Skeletal muscle tissue (tissue), 4 donors: ENCODE measurements around the gene INAFM1. TPM values are rescaled to one million over a fixed set of nuclear protein-coding genes. Genes with fewer than 3 reads are reported as not detected.

Experiments used
- H3K27ac ChIP-seq: one replicate; pipeline ENCODE4 v1.7.0; 2013; ENCODE audit warnings: mild to moderate bottlenecking, low read depth, low read length, inconsistent platforms
- H3K27me3 ChIP-seq, 3 donors: one replicate each; pipeline ENCODE4 v1.7.0; 2013; ENCODE audit warnings: low read length in 3 of 3; ENCODE audit not compliant: control insufficient read depth in 3 of 3, insufficient read depth in 3 of 3
- H3K36me3 ChIP-seq, 3 donors: one replicate each; pipeline ENCODE4 v1.7.0; 2013; ENCODE audit warnings: low read length in 3 of 3; ENCODE audit not compliant: control insufficient read depth in 3 of 3, insufficient read depth in 3 of 3
- H3K4me1 ChIP-seq, 3 donors: one replicate each; pipeline ENCODE4 v1.7.0; 2013; ENCODE audit warnings: low read length in 3 of 3, mild to moderate bottlenecking in 3 of 3; ENCODE audit not compliant: control insufficient read depth in 3 of 3, insufficient read depth in 3 of 3
- H3K4me3 ChIP-seq, 3 donors: one replicate each; pipeline ENCODE4 v1.7.0; 2013; ENCODE audit warnings: low read length in 3 of 3
- H3K9ac ChIP-seq, 3 donors: one replicate each; pipeline ENCODE4 v1.7.0; 2013; ENCODE audit warnings: low read length in 3 of 3, mild to moderate bottlenecking in 3 of 3, moderate library complexity in 2 of 3, low read depth in 1 of 3
- H3K9me3 ChIP-seq, 3 donors: one replicate each; pipeline ENCODE4 v1.7.0; 2013; ENCODE audit warnings: low read length in 3 of 3; ENCODE audit not compliant: control insufficient read depth in 3 of 3
- total RNA-seq: library from RNA; depleted of rRNA; stranded (reverse); fragments of >200 nt; gene quantifications from one replicate; pipeline ENCODE4 v1.2.3, GENCODE V29; 2014
- donor health status: Osteomylitis.

INAFM1 gene
- total RNA-seq, 1 donor from 2014 or later, result 1.6 TPM

DNA sequence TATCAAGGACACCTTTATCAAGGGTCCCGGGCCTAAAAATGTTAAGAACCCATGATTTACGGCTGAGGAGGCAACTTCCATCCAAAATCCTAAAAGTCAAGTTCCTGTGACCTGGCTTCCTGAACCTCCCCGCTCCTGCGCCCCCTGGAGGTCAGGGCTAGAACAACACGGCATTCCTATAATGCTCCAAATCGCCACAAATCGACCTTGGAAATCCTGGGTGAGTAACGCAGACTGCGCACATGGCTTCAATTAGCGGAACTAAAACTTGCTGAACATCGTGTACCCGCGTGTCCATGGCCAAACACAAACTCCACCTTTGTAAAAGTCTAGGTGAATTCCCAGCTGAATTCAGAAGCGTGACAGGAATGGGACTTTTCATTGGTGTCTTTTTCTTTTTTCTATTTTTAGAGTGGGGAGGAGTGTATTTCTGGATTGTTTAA is 30.6 kb downstream of the INAFM1 start:
- Histone ChIP-seq H3K4me3 (peak overlapping the region in 2 of 3 donors; percentile 40 to 49), H3K4me1 (peaks cover 0 to 3% (median 3%) of the 10 kb centered on the region in 3 donors), H3K9ac (peak overlapping the region in 2 of 3 donors; percentile 22 to 41), H3K9me3 (no peaks in the 10 kb centered on the region), H3K27me3 (peaks cover 0 to 8% (median 0%) of the 10 kb centered on the region in 3 donors), H3K27ac (no peak overlapping the region), H3K36me3 (no peaks in the 10 kb centered on the region)

GRCh38 chr19:47306303-47306702 is 31.6 kb downstream of the INAFM1 start:
- H3K27me3 ChIP-seq, result peaks cover 3 to 17% (median 4%) of the 10 kb centered on the region in 3 donors
- H3K9me3 ChIP-seq, result no peaks in the 10 kb centered on the region
- H3K36me3 ChIP-seq, result no peaks in the 10 kb centered on the region

GRCh38 chr19:47309038-47309437 is 34.4 kb downstream of the INAFM1 start:
- Histone ChIP-seq H3K27ac (no peak overlapping the region), H3K4me3 (no peak overlapping the region), H3K9me3 (no peaks in the 10 kb centered on the region)

More at GRCh38 chr19:47306303-47306702, 31.6 kb downstream of the INAFM1 start:
- Histone ChIP-seq H3K4me3 (no peak overlapping the region), H3K9ac (no peak overlapping the region), H3K27ac (no peak overlapping the region), H3K4me1 (peaks cover 0 to 3% (median 3%) of the 10 kb centered on the region in 3 donors)

GRCh38 chr19:47309608-47310007 is 34.9 kb downstream of the INAFM1 start, which contains the start of gene C5AR1:
TSS of gene C5AR1 (plus strand) at chr19:47309861. CDS start at chr19:47309896, 35 bp downstream.
- no peak within 1 kb of the TSS for H3K27ac ChIP-seq
- peaks cover 3 to 28% (median 4%) of the 10 kb centered on the region in 3 donors for H3K27me3 ChIP-seq
- H3K4me1 ChIP-seq, result peaks cover 0 to 3% (median 3%) of the 10 kb centered on the region in 3 donors
- no peaks in the 10 kb centered on the region for H3K9me3 ChIP-seq
- no peaks in the 10 kb centered on the region for H3K36me3 ChIP-seq
- H3K9ac ChIP-seq, result peak within 1 kb of the TSS in 1 of 3 donors; percentile 23
- peak within 1 kb of the TSS in 2 of 3 donors; percentile 2 to 5 for H3K4me3 ChIP-seq

More at GRCh38 chr19:47309038-47309437, 34.4 kb downstream of the INAFM1 start:
- Histone ChIP-seq H3K9ac (no peak overlapping the region), H3K4me1 (peaks cover 0 to 3% (median 3%) of the 10 kb centered on the region in 3 donors), H3K27me3 (peaks cover 3 to 28% (median 4%) of the 10 kb centered on the region in 3 donors), H3K36me3 (no peaks in the 10 kb centered on the region)

GRCh38 chr19:47310323-47310722 is 35.6 kb downstream of the INAFM1 start:
- H3K9ac ChIP-seq, result no peak overlapping the region
- peaks cover 0 to 2% (median 2%) of the 10 kb centered on the region in 3 donors for H3K4me1 ChIP-seq
- H3K36me3 ChIP-seq, result no peaks in the 10 kb centered on the region
- peaks cover 5 to 34% (median 9%) of the 10 kb centered on the region in 3 donors for H3K27me3 ChIP-seq
- H3K27ac ChIP-seq, result no peak overlapping the region
- no peaks in the 10 kb centered on the region for H3K9me3 ChIP-seq
- peak overlapping the region in 1 of 3 donors; percentile 2 for H3K4me3 ChIP-seq

DNA sequence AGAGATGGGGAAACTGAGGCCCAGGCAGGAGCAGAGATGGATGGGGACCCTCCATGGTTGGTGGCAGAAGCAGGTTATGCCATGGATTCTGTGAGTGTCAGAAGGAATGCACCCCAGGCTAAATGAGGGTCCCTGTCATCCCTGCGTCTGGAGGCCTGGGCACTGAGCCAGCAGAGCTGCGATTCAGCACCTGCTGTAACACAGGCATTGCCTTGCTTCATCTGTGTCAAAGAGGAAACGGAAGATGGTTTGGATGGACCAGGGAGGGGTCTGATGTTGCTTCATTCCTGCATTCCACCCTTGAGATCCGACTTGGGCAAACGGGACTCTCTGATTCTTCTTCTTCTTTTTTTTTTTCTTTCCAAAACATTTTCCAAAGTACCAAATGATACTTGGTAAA is 36.1 kb downstream of the INAFM1 start:
- H3K9ac ChIP-seq, result peak overlapping the region in 1 of 3 donors; percentile 23
- H3K4me1 ChIP-seq, result no peaks in the 10 kb centered on the region
- no peaks in the 10 kb centered on the region for H3K9me3 ChIP-seq
- no peak overlapping the region for H3K27ac ChIP-seq
- no peaks in the 10 kb centered on the region for H3K36me3 ChIP-seq
- peak overlapping the region in 1 of 3 donors; percentile 2 for H3K4me3 ChIP-seq
- peaks cover 7 to 35% (median 9%) of the 10 kb centered on the region in 3 donors for H3K27me3 ChIP-seq

DNA sequence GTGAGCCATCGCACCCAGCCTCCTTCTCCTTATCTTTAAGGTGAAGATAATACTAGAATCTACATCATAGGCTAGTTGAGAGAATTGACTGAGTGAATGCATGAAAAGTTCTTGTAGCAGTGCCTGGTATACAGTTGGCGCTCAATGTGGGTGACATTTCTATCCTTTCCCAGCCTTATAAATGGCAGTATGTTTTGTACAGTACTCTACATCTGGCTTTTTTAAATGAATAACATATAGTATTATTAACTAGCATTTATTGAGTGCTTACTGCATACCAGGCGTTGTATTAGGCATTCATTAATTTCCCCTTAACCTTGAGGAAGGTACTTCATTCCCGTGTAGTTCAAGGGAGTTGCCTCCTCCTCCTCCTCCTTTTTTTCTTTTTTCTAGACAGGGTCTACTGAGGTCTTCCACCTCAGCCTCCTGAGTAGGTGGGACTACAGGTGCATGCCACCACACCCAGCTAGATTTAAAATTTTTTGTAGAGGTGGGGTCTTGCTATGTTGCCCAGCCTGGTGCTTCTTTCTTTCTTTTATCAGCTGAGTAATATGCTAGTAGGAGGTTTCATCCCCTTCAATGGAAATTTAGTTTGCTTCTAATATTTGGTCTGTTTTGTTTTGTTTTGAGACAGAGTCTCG is 37.8 kb downstream of the INAFM1 start:
- Histone ChIP-seq H3K9me3 (no peaks in the 10 kb centered on the region), H3K9ac (no peak overlapping the region), H3K4me3 (no peak overlapping the region), H3K27ac (no peak overlapping the region), H3K4me1 (no peaks in the 10 kb centered on the region), H3K36me3 (no peaks in the 10 kb centered on the region), H3K27me3 (peaks cover 7 to 35% (median 9%) of the 10 kb centered on the region in 3 donors)

GRCh38 chr19:47313754-47314295 is 39.1 kb downstream of the INAFM1 start:
- Histone ChIP-seq H3K27me3 (peaks cover 9 to 42% (median 10%) of the 10 kb centered on the region in 3 donors), H3K4me3 (no peak overlapping the region), H3K9ac (no peak overlapping the region), H3K4me1 (no peaks in the 10 kb centered on the region), H3K36me3 (no peaks in the 10 kb centered on the region), H3K9me3 (no peaks in the 10 kb centered on the region), H3K27ac (no peak overlapping the region)

GRCh38 chr19:47315125-47315821 is 40.6 kb downstream of the INAFM1 start:
- Histone ChIP-seq H3K9me3 (no peaks in the 10 kb centered on the region), H3K27ac (peak overlapping the region; percentile 36), H3K9ac (no peak overlapping the region), H3K36me3 (no peaks in the 10 kb centered on the region), H3K27me3 (peaks cover 15 to 42% (median 17%) of the 10 kb centered on the region in 3 donors), H3K4me1 (no peaks in the 10 kb centered on the region), H3K4me3 (no peak overlapping the region)
